Bronchial smooth muscle cell (primary cell): ENCODE results near the gene VPS54. TPM values are rescaled to one million over a fixed set of nuclear protein-coding genes. Genes with fewer than 3 reads are reported as not detected.

ENCODE experiments used
- total RNA-seq: library from RNA; depleted of rRNA; stranded (reverse); fragments of >200 nt; gene quantifications from 2 replicates; pipeline ENCODE4 v1.2.1, GENCODE V29; 2014

The VPS54 gene
- 13.1 and 15.1 TPM in 2 replicates for total RNA-seq

GRCh38 chr2:64019083-64019974 lies at the start of gene VPS54:
TSS of gene VPS54 (minus strand) at chr2:64019428. CDS start at chr2:63983999, 35,429 bp downstream.

Other genes starting within 250 kb of the VPS54 start
- 36.1 and 78.3 TPM in 2 replicates for gene UGP2, start 177.5 kb downstream of the VPS54 start, total RNA-seq
- gene PELI1, start 125.0 kb upstream of the VPS54 start, total RNA-seq, result 4.2 and 6.0 TPM in 2 replicates